HL-60/S4 (cell line): ENCODE measurements around the gene EZR.

Experiments
- in situ Hi-C: fragments of 300-500 bp; cut with MboI; formaldehyde crosslinking; loops from 2 replicates; pipeline ENCODE4 v1.14.3; 2022; ENCODE audit warnings: low sequenced_read_pairs

The EZR gene

GRCh38 chr6:158780246-158780884, 38.8 kb downstream of the EZR start:
- in situ Hi-C loops = no loop called here

- in situ Hi-C loops = no loop called here
These were observed 41.1 kb downstream of the EZR start for GRCh38 chr6:158778005-158778527.

- in situ Hi-C loops = no loop called here
These were observed 41.7 kb downstream of the EZR start for GRCh38 chr6:158777510-158777909.

- in situ Hi-C loops = no loop called here
These were observed 42.4 kb downstream of the EZR start for GRCh38 chr6:158776737-158777136.

- in situ Hi-C loops = no loop called here
These were observed 43.3 kb downstream of the EZR start for GRCh38 chr6:158775832-158776231.

GRCh38 chr6:158774717-158775449, 44.3 kb downstream of the EZR start:
- in situ Hi-C loops = no loop called here

GRCh38 chr6:158773581-158774449, 45.4 kb downstream of the EZR start:
- in situ Hi-C loops = no loop called here

GRCh38 chr6:158772851-158773371, 46.3 kb downstream of the EZR start:
- in situ Hi-C loops = no loop called here

- in situ Hi-C loops = no loop called here
These were observed 47.0 kb downstream of the EZR start for GRCh38 chr6:158772172-158772571.

- in situ Hi-C loops = no loop called here
These were observed 47.6 kb downstream of the EZR start for GRCh38 chr6:158771399-158772152.

GRCh38 chr6:158770533-158771330, 48.4 kb downstream of the EZR start:
- in situ Hi-C loops = no loop called here

GRCh38 chr6:158769771-158770432, 49.3 kb downstream of the EZR start:
- in situ Hi-C loops = no loop called here

GRCh38 chr6:158769234-158769770, 49.9 kb downstream of the EZR start:
- in situ Hi-C loops = no loop called here

GRCh38 chr6:158768436-158768835, 50.7 kb downstream of the EZR start:
- in situ Hi-C loops = no loop called here

- in situ Hi-C loops = no loop called here
These were observed 51.5 kb downstream of the EZR start for GRCh38 chr6:158767709-158768108.

- in situ Hi-C loops = no loop called here
These were observed 52.3 kb downstream of the EZR start for GRCh38 chr6:158766621-158767455.

GRCh38 chr6:158765499-158766068, 53.6 kb downstream of the EZR start:
- in situ Hi-C loops = no loop called here

GRCh38 chr6:158764926-158765325, 54.2 kb downstream of the EZR start:
- in situ Hi-C loops = no loop called here
